LNCaP clone FGC (cell line): ENCODE data around the gene MEGF6.

Experiments used
- DNase-seq: peaks from one replicate; pipeline ENCODE4 v3.0.0-alpha.2; 2011; ENCODE audit warnings: low read depth
- H3K4me3 ChIP-seq: 2 replicates; pipeline ENCODE4 v1.5.1; 2011; ENCODE audit warnings: mild to moderate bottlenecking, low read depth, low read length, control low read depth
- CTCF ChIP-seq: IDR thresholded peaks from 2 replicates; pipeline ENCODE4 v1.5.1; 2012; ENCODE audit warnings: mild to moderate bottlenecking; ENCODE audit not compliant: control insufficient read depth, insufficient read depth; ENCODE audit errors: extremely low read depth

The MEGF6 gene

GRCh38 chr1:3638027-3638426 lies 26.7 kb upstream of the MEGF6 start:
- no peak for TF ChIP-seq CTCF
- no peak for DNase-seq
- H3K4me3 ChIP-seq = no peak overlapping the region

GRCh38 chr1:3636531-3636930 lies 25.2 kb upstream of the MEGF6 start:
- no peak overlapping the region for H3K4me3 ChIP-seq
- TF ChIP-seq CTCF = no peak
- DNase-seq = no peak

GRCh38 chr1:3636080-3636479 lies 24.8 kb upstream of the MEGF6 start:
- H3K4me3 ChIP-seq = no peak overlapping the region
- no peak for DNase-seq
- TF ChIP-seq CTCF = no peak

GRCh38 chr1:3634059-3634800 lies 22.9 kb upstream of the MEGF6 start:
- no peak overlapping the region for H3K4me3 ChIP-seq
- no peak for TF ChIP-seq CTCF
- no peak for DNase-seq

GRCh38 chr1:3633344-3634058 lies 22.2 kb upstream of the MEGF6 start:
- no peak for TF ChIP-seq CTCF
- DNase-seq = no peak
- H3K4me3 ChIP-seq = no peak overlapping the region

GRCh38 chr1:3632716-3633343 lies 21.5 kb upstream of the MEGF6 start:
- no peak for TF ChIP-seq CTCF
- DNase-seq = no peak
- H3K4me3 ChIP-seq = no peak overlapping the region
